ENCODE measurements around the gene FBXO21.
A peak's percentile ranks its signal among the peaks of the same experiment; 100 is the strongest.

The FBXO21 gene

DNA sequence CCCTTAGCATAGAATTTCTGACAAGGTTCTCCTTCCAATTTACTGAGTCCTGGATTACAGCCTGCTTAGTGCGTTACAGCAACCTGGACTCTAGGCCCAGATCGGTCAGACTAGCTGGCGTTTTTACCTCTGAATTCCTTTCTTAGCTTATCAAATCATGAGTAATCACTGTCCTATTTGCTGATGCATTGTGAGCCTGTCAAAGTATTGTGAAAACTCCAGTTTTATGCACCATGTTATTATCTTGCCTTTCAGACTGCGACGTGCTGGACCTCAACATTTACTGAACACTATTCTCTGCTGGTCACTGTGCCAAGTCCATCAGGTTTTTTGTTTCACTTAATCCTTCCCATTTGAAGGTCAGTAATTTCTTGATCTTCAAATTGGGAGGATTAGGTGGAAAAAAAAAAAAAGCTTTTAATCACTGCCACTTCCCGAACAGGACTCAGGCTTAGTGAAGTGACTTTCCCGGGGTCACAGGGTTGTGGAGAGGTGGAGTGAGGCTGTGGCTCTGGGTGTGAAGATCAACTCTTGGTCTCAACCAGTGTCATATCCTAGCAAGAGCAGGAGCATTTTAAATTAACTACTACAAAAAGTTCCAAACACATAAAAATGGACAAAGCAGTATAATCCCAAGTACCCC is 31.2 kb downstream of the FBXO21 start:
- H3K27ac ChIP-seq = no peak overlapping the region
- DNase-seq = peak; percentile 43
- TF ChIP-seq, protein P1, sequence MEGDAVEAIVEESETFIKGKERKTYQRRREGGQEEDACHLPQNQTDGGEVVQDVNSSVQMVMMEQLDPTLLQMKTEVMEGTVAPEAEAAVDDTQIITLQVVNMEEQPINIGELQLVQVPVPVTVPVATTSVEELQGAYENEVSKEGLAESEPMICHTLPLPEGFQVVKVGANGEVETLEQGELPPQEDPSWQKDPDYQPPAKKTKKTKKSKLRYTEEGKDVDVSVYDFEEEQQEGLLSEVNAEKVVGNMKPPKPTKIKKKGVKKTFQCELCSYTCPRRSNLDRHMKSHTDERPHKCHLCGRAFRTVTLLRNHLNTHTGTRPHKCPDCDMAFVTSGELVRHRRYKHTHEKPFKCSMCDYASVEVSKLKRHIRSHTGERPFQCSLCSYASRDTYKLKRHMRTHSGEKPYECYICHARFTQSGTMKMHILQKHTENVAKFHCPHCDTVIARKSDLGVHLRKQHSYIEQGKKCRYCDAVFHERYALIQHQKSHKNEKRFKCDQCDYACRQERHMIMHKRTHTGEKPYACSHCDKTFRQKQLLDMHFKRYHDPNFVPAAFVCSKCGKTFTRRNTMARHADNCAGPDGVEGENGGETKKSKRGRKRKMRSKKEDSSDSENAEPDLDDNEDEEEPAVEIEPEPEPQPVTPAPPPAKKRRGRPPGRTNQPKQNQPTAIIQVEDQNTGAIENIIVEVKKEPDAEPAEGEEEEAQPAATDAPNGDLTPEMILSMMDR (IDR thresholded peaks at IDR 0.05; ENCODE audit: low read depth, low read length, missing control alignments) = no peak
- no peaks in the 10 kb centered on the region for H3K27me3 ChIP-seq (replicated peaks)
- in situ Hi-C loops (cut with HindIII; ENCODE audit: low pct_ligation_motif_present, low sequenced_read_pairs) = no loop called here
- peaks cover 26% of the 10 kb centered on the region for H3K36me3 ChIP-seq (replicated peaks)
- H3K4me3 ChIP-seq (ENCODE audit: low read depth, low read length) = no peak overlapping the region

DNA sequence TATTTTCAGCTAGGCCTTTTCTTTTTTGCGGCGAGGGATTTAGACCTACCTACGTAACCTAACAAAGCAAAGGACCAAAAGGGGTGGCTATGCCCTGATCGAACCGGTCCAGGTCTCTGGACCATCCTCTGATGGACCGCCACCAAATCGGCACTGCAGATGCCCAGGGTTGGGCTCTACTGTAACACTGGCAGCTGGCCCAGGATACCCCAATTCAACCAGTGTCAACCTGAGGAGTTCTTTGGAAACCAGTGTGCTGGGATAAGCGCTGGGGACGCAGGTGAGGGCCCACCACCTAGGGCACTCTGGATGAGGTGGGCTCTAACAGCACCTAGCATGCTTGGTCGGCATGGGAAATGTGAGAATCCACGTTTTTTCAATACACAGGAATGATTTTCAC is 32.2 kb downstream of the FBXO21 start:
- Histone ChIP-seq H3K4me3 (ENCODE audit: low read depth, low read length) (no peak overlapping the region), H3K36me3 (replicated peaks) (peaks cover 25% of the 10 kb centered on the region), H3K27me3 (replicated peaks) (no peaks in the 10 kb centered on the region), H3K27ac (no peak overlapping the region)
- TF ChIP-seq, protein P1 (IDR thresholded peaks at IDR 0.05; ENCODE audit: low read depth, low read length, missing control alignments) = no peak
- no peak for DNase-seq
- in situ Hi-C loops (cut with HindIII; ENCODE audit: low pct_ligation_motif_present, low sequenced_read_pairs) = no loop called here

DNA sequence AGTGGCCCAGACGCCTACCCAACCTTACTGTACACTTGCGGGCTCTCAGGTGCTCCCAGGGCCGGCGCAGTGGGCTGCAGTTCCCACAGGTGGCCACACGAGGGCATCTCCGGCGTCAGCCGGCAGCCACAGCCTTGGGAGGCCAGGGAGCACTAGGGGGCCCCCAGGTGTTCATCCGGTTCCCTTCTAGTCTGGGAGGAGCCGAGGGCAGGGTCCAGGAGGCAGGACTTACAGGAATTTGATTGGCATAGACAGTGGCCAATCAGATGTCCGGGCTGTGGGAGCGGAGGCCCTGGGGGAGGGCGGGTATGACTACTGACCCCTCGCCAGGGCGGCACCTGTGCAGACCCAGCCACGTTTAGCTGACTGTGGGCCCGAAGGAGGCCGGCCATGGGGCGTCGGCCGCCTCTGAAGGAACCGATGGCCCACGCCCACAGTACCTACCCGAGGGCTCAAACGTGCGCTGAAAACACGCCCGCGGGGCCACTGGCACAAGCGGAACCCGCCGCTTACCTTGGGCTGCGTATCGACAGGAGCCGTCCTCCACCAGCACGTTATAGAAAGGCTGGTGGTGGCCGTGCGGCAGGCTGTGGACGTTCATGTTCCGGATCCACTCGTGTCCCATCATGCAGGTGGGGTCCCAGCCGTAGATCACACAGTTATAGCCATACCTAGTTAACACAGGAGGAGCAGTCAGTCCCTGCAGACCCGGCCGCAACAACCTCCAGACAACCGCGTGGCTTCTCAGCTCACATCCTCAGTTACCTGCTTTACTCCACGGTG is 34.8 kb downstream of the FBXO21 start:
- no peak overlapping the region for H3K27ac ChIP-seq
- in situ Hi-C loops (cut with HindIII; ENCODE audit: low pct_ligation_motif_present, low sequenced_read_pairs) = no loop called here
- H3K4me3 ChIP-seq (ENCODE audit: low read depth, low read length) = no peak overlapping the region
- H3K36me3 ChIP-seq (replicated peaks) = peaks cover 18% of the 10 kb centered on the region
- H3K27me3 ChIP-seq (replicated peaks) = no peaks in the 10 kb centered on the region
- TF ChIP-seq, protein P1 (IDR thresholded peaks at IDR 0.05; ENCODE audit: low read depth, low read length, missing control alignments) = peak; percentile 85
- no peak for DNase-seq

DNA sequence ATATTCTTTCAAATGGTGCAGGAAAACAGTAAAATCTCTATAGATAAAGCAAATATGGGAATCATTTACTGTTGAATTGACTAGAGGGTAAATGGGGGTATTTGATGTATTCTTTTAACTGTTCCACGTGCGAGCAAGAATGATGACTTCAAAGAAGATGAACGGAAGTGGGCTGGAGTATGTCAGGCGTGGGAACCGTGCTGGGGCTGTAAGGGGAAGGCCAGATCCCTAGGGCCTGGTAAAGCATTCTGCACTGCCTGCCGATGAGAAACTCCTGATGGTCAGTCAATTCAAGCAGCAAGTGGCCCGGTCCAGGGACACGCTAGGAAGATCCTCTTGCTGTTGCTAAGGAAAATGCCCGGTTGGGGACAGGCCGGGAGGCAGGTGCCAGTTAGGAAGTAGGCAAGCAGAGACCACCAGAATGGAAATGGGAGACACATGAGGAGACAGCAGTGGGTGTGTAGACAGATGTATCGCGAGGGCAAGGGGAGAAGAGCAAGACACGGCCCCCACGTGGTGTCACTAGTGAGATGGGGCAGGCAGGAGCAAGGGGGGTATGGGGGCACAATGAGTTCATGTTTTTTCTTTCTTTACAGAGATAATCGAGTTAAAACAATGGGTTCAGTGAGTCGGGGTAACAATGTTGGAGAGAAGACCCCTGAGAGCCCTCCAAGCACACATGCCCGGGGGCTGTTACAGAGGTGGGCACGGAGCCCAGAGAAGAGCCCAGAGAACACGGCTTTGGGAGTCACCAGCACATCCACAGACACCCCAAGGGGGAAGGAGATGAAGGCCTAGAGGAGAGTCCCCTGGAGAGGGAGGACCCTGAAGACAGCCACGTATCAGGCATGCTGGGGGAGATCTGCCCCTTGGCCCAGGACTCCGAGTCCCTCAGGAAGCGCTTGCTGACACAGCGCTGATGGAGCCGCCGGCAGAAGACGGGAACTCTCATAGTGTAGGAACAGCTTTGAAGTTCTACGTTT is 37.2 kb downstream of the FBXO21 start:
- H3K4me3 ChIP-seq (ENCODE audit: low read depth, low read length) = no peak overlapping the region
- DNase-seq = no peak
- TF ChIP-seq, protein P1 (IDR thresholded peaks at IDR 0.05; ENCODE audit: low read depth, low read length, missing control alignments) = no peak
- no peaks in the 10 kb centered on the region for H3K27me3 ChIP-seq (replicated peaks)
- in situ Hi-C loops (cut with HindIII; ENCODE audit: low pct_ligation_motif_present, low sequenced_read_pairs) = no loop called here
- peaks cover 18% of the 10 kb centered on the region for H3K36me3 ChIP-seq (replicated peaks)
- no peak overlapping the region for H3K27ac ChIP-seq

DNA sequence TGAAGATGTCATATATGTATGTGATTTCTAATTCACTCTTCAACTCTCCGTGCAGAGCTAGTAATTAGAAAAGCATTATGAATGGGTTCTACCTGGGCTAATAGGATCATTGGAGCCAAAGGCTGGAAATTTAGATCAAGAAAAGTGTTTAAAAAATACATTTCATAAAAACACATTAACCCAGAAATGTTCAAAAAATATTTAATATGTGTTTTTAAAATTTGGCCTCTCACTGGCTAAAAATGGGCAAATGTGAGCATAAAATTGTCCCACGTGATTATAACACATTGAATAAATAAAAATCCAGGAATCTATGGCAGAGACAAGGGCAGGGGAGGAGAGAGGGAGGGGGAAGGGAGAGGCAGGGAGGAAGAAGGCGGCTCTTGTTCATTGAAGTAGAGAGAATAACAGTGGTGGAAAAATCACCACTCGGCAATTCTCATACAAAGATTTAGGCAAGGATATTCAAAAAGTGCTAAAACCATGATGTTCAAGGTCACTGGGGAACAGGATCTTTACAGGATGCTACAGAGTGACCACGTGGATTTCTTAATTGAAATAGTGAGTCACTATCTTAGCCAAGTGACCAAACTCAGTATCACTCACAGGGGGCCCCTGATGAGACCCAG is 38.8 kb downstream of the FBXO21 start:
- Histone ChIP-seq H3K4me3 (ENCODE audit: low read depth, low read length) (no peak overlapping the region), H3K36me3 (replicated peaks) (peaks cover 18% of the 10 kb centered on the region), H3K27ac (no peak overlapping the region), H3K27me3 (replicated peaks) (no peaks in the 10 kb centered on the region)
- no peak for DNase-seq
- TF ChIP-seq, protein P1 (IDR thresholded peaks at IDR 0.05; ENCODE audit: low read depth, low read length, missing control alignments) = no peak
- in situ Hi-C loops (cut with HindIII; ENCODE audit: low pct_ligation_motif_present, low sequenced_read_pairs) = no loop called here
